Activated CD4-positive, CD25-positive, alpha-beta regulatory T cell treated with anti-CD3 and anti-CD28 coated beads, Interleukin-2, amount 50 U/mL, for 72 hours (primary cell): ENCODE data around the gene OTOP3.

ENCODE experiments used
- DNase-seq: peaks from one replicate; pipeline ENCODE4 v3.0.0; 2021

Gene OTOP3

GRCh38 chr17:74918906-74919305 lies 16.8 kb upstream of the OTOP3 start:
- DNase-seq: no peak

- no peak for DNase-seq
Observed at GRCh38 chr17:74919440-74920305, 16.0 kb upstream of the OTOP3 start.

GRCh38 chr17:74920306-74920620 lies 15.4 kb upstream of the OTOP3 start:
- DNase-seq: no peak

- DNase-seq: no peak
Observed at GRCh38 chr17:74920642-74921025, 15.1 kb upstream of the OTOP3 start.

- no peak for DNase-seq
Observed at GRCh38 chr17:74921026-74921681, 14.5 kb upstream of the OTOP3 start.

- no peak for DNase-seq
Observed at GRCh38 chr17:74921769-74922168, 13.9 kb upstream of the OTOP3 start.

- DNase-seq: no peak
Observed at GRCh38 chr17:74922172-74922571, 13.5 kb upstream of the OTOP3 start.

- DNase-seq: no peak
Observed at GRCh38 chr17:74922694-74923537, 12.8 kb upstream of the OTOP3 start, which contains the start of gene USH1G. USH1G (minus strand) TSS chr17:74923255; CDS start chr17:74923073, 182 bp downstream.

GRCh38 chr17:74923538-74924249 lies 12.0 kb upstream of the OTOP3 start:
- peak; percentile 82 for DNase-seq

GRCh38 chr17:74924250-74924948 lies 11.3 kb upstream of the OTOP3 start, which contains the start of gene OTOP2:
OTOP2 (plus strand) TSS chr17:74924273; CDS start chr17:74924633, 360 bp downstream.
- DNase-seq: no peak

GRCh38 chr17:74925242-74925641 lies 10.5 kb upstream of the OTOP3 start:
- no peak for DNase-seq

GRCh38 chr17:74928786-74929185 lies 6.9 kb upstream of the OTOP3 start:
- DNase-seq: no peak

GRCh38 chr17:74930535-74931036 lies 5.1 kb upstream of the OTOP3 start:
- DNase-seq: no peak

GRCh38 chr17:74935048-74935447 lies 650 bp upstream of the OTOP3 start:
- DNase-seq: no peak

GRCh38 chr17:74936470-74936799 lies 737 bp downstream of the OTOP3 start:
- no peak for DNase-seq

GRCh38 chr17:74937064-74938051 lies 1.7 kb downstream of the OTOP3 start:
- no peak for DNase-seq

- no peak for DNase-seq
Observed at GRCh38 chr17:74938194-74938950, 2.7 kb downstream of the OTOP3 start.

- DNase-seq: no peak
Observed at GRCh38 chr17:74939534-74939933, 3.8 kb downstream of the OTOP3 start.

- no peak for DNase-seq
Observed at GRCh38 chr17:74941128-74941725, 5.5 kb downstream of the OTOP3 start.
